ENCODE measurements around the gene HNRNPR. TPM values are rescaled to one million over a fixed set of nuclear protein-coding genes. Genes with fewer than 3 reads are reported as not detected.

The HNRNPR gene
- total and polyA plus RNA-seq, 9 donors: 55.9 to 173 (median 137) TPM

GRCh38 chr1:23354245-23354644, 10.2 kb upstream of the HNRNPR start:
- intact Hi-C loops (cut with DNase I): no loop called here
- Histone ChIP-seq H3K9me3 (no peaks in the 10 kb centered on the region), H3K27me3 (no peaks in the 10 kb centered on the region), H3K27ac (no peak overlapping the region), H3K4me3 (no peak overlapping the region), H3K36me3 (no peaks in the 10 kb centered on the region), H3K4me1 (ENCODE audit: insufficient read depth) (peaks cover 6% of the 10 kb centered on the region)
- no peak for DNase-seq
- WGBS, 3 donors: 45 to 61% (median 59%) methylated on average over 3 of the region's 3 CpGs
- TF ChIP-seq, protein P1, sequence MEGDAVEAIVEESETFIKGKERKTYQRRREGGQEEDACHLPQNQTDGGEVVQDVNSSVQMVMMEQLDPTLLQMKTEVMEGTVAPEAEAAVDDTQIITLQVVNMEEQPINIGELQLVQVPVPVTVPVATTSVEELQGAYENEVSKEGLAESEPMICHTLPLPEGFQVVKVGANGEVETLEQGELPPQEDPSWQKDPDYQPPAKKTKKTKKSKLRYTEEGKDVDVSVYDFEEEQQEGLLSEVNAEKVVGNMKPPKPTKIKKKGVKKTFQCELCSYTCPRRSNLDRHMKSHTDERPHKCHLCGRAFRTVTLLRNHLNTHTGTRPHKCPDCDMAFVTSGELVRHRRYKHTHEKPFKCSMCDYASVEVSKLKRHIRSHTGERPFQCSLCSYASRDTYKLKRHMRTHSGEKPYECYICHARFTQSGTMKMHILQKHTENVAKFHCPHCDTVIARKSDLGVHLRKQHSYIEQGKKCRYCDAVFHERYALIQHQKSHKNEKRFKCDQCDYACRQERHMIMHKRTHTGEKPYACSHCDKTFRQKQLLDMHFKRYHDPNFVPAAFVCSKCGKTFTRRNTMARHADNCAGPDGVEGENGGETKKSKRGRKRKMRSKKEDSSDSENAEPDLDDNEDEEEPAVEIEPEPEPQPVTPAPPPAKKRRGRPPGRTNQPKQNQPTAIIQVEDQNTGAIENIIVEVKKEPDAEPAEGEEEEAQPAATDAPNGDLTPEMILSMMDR (IDR thresholded peaks at IDR 0.05): no peak
- TF ChIP-seq EP300 (IDR thresholded peaks at IDR 0.05) (no peak), POLR2A (IDR thresholded peaks at IDR 0.05) (no peak)

- TF ChIP-seq EP300 (IDR thresholded peaks at IDR 0.05) (no peak), POLR2A (IDR thresholded peaks at IDR 0.05) (no peak)
- TF ChIP-seq, protein P1 (IDR thresholded peaks at IDR 0.05): no peak
- Histone ChIP-seq H3K4me1 (ENCODE audit: insufficient read depth) (peaks cover 5% of the 10 kb centered on the region), H3K9me3 (no peaks in the 10 kb centered on the region), H3K27ac (no peak overlapping the region), H3K4me3 (no peak overlapping the region), H3K36me3 (no peaks in the 10 kb centered on the region), H3K27me3 (no peaks in the 10 kb centered on the region)
- 82 to 88% (median 83%) methylated on average over 1 of the region's 1 CpG for WGBS, 3 donors
- intact Hi-C loops (cut with DNase I): no loop called here
- no peak for DNase-seq
Measured at GRCh38 chr1:23352096-23352695, 8.1 kb upstream of the HNRNPR start.

DNA sequence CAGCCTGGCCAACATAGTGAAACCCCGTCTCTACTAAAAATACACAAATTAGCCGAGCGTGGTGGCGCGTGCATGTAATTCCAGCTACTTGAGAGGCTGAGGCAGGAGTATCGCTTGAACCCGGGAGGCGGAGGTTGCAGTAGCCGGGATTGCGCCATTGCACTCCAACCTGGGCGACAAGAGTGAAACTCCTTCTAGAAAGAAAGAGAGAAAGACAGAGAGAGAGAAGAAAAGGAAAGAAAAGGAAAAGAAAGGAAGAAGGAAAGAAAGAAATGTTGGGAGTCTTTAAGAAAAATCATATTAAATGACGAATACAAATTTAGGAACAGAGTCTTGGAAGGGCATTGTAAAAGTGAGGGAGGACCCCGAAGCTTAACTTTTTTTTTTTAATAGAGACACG, 1.8 kb upstream of the HNRNPR start:
- peak in 1 of 5 donors; percentile 40 for DNase-seq
- Histone ChIP-seq H3K27me3 (no peaks in the 10 kb centered on the region), H3K4me3 (no peak overlapping the region), H3K36me3 (no peaks in the 10 kb centered on the region), H3K27ac (no peak overlapping the region), H3K9me3 (no peaks in the 10 kb centered on the region), H3K4me1 (ENCODE audit: insufficient read depth) (no peaks in the 10 kb centered on the region)
- no peak for TF ChIP-seq POLR2A (IDR thresholded peaks at IDR 0.05)
- TF ChIP-seq, protein P1 (IDR thresholded peaks at IDR 0.05): no peak
- intact Hi-C loops (cut with DNase I): loop anchor here in 2 of 4 donors (10.0 kb wide), 3 partner anchors 59 to 1389 kb away; partner anchors contain the start of gene E2F2 (in 1 of the 2)
- 95 to 97% (median 96%) methylated on average over 14 of the region's 14 CpGs for WGBS, 3 donors

DNA sequence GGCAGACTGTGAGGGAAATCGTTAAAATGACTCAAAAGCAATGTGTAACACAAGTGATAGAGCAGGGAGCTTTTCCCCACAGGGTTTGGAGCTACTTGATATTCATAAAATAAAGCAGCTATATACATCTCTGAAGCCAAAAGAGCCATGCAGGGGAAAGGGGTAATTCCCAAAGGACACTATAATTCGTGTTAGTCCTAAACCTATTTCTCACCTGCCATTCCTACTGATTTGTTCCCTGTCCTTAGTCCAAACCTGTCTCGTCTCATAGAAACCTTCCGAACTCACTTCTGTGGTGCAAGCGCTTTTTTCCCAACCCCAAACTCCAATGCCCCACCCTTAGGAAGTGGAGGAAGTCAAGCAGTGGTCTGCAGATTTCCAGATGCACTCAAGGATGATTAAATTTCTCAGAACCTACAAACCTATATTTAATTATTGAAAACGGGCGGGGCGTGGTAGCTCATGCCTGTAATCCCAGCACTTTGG, 946 bp upstream of the HNRNPR start:
- H3K27ac ChIP-seq: peak overlapping the region; percentile 82 to 98
- H3K36me3 ChIP-seq: no peaks in the 10 kb centered on the region
- WGBS, 3 donors: 19 to 25% (median 22%) methylated on average over 8 of the region's 8 CpGs
- H3K4me3 ChIP-seq: peak overlapping the region; percentile 80
- intact Hi-C loops (cut with DNase I): loop anchor here in 2 of 4 donors (10.0 kb wide), 3 partner anchors 60 to 1390 kb away; partner anchors contain the start of gene E2F2 (in 1 of the 2)
- no peaks in the 10 kb centered on the region for H3K27me3 ChIP-seq
- no peak for DNase-seq
- H3K4me1 ChIP-seq (ENCODE audit: insufficient read depth): no peaks in the 10 kb centered on the region
- TF ChIP-seq, protein P1 (IDR thresholded peaks at IDR 0.05): no peak
- no peak for TF ChIP-seq POLR2A (IDR thresholded peaks at IDR 0.05)
- TF ChIP-seq EP300 (IDR thresholded peaks at IDR 0.05): no peak
- H3K9me3 ChIP-seq: no peaks in the 10 kb centered on the region
